HCT116 (cell line): Measurements from ENCODE around the gene C11orf58. TPM values are rescaled to one million over a fixed set of nuclear protein-coding genes. Genes with fewer than 3 reads are reported as not detected.

Experiments used
- ATAC-seq: fragments of 200-7000 bp; cut with Tn5 transposase; 2 replicates; pipeline ENCODE4 v1.9.1; 2020; ENCODE audit warnings: mild to moderate bottlenecking, moderate library complexity
- BruUV-seq: library from RNA; stranded (reverse); fragments of 400-500 nt; replicated peaks from 2 replicates; lab custom pipeline; 2021; lab: Mats Ljungman, UMichigan
- CTCF ChIA-PET: fragments of 300-600 bp; sonication (Branson Sonifier 250); formaldehyde crosslinking; loops from one replicate; lab custom pipeline; 2021; ENCODE audit warnings: antibody characterized with exemption; lab: Charles Lee
- POLR2A ChIA-PET: fragments of 300-600, 350-600 bp; sonication (Branson Sonifier 250); formaldehyde crosslinking; loops from one replicate; lab custom pipeline; 2021; ENCODE audit warnings: antibody characterized with exemption; lab: Charles Lee
- RAD21 ChIA-PET, 2 experiments: fragments of 300-600 bp; sonication (Branson Sonifier 250); formaldehyde crosslinking; loops; one replicate each; lab custom pipeline; 2023; ENCODE audit warnings: low total read pairs in 2 of 2; ENCODE audit not compliant: uncharacterized antibody in 2 of 2, unreplicated experiment in 2 of 2, low non-redundant PET in 1 of 2; lab: Charles Lee
- DNase-seq: peaks from one replicate; pipeline ENCODE4 v3.0.0-alpha.2; 2010; ENCODE audit warnings: low read depth, low spot score
- H2AFZ ChIP-seq: fragments of 200-600 bp; shearing (Covaris generic), sonication (generic); 2 replicates; pipeline ENCODE4 v1.6.1; 2017; ENCODE audit warnings: low read depth, mixed run types, mixed read lengths, antibody characterized with exemption, low read length; ENCODE audit not compliant: poor library complexity, severe bottlenecking
- H3K27ac ChIP-seq: 2 replicates; pipeline ENCODE4 v1.5.1; 2012; ENCODE audit warnings: low read depth, low read length
- H3K27me3 ChIP-seq: fragments of 200-600 bp; sonication (generic); 2 replicates; pipeline ENCODE4 v1.6.1; 2016; ENCODE audit warnings: mixed run types, low read length, mixed read lengths; ENCODE audit not compliant: insufficient read depth
- H3K36me3 ChIP-seq, 2 experiments: fragments of 200-500 bp in 1 of 2; fragments of 200-600 bp in 1 of 2; sonication (Bioruptor generic) in 1 of 2; sonication (generic) in 1 of 2; 2 replicates each; pipeline versions ENCODE4 v1.5.1 to v1.6.1; 2014 to 2016; ENCODE audit warnings: low read length in 2 of 2, inconsistent platforms in 1 of 2, mixed read lengths in 1 of 2, mixed run types in 1 of 2; ENCODE audit not compliant: insufficient read depth in 2 of 2, control insufficient read depth in 1 of 2
- H3K4me1 ChIP-seq, 2 experiments: fragments of 200-600 bp in 1 of 2; sonication (generic) in 1 of 2; 2 replicates each; pipeline versions ENCODE4 v1.5.1 to v1.6.1; 2012 to 2017; ENCODE audit warnings: low read length in 2 of 2, inconsistent platforms in 1 of 2, mild to moderate bottlenecking in 1 of 2, mixed read lengths in 1 of 2, mixed run types in 1 of 2, moderate library complexity in 1 of 2; ENCODE audit not compliant: insufficient read depth in 2 of 2, control insufficient read depth in 1 of 2
- H3K4me2 ChIP-seq: fragments of 200-600 bp; sonication (generic); 2 replicates; pipeline ENCODE4 v1.6.1; 2017; ENCODE audit warnings: mixed run types, low read length, mixed read lengths
- H3K4me3 ChIP-seq, 2 experiments: fragments of 200-600 bp in 1 of 2; sonication (generic) in 1 of 2; replicated peaks in 1 of 2; 2 replicates each; pipeline ENCODE4 v1.5.1; 2011 to 2016; ENCODE audit warnings: low read length in 2 of 2, control low read depth in 1 of 2, low read depth in 1 of 2, mild to moderate bottlenecking in 1 of 2, mixed read lengths in 1 of 2, mixed run types in 1 of 2
- H3K79me2 ChIP-seq: fragments of 200-600 bp; sonication (generic); 2 replicates; pipeline ENCODE4 v1.6.1; 2017; ENCODE audit warnings: mild to moderate bottlenecking, mixed run types, low read length, moderate library complexity, mixed read lengths; ENCODE audit not compliant: insufficient read depth
- H3K9ac ChIP-seq: fragments of 200-600 bp; sonication (generic); 2 replicates; pipeline ENCODE4 v1.6.1; 2016; ENCODE audit warnings: low read length, mixed read lengths
- H3K9me2 ChIP-seq: fragments of 200-600 bp; sonication (generic), shearing (Covaris generic); 2 replicates; pipeline ENCODE4 v1.6.1; 2017; ENCODE audit warnings: mixed run types, mild to moderate bottlenecking, moderate library complexity; ENCODE audit not compliant: insufficient read depth
- H3K9me3 ChIP-seq, 2 experiments: fragments of 200-500 bp in 1 of 2; fragments of 200-600 bp in 1 of 2; sonication (Bioruptor generic) in 1 of 2; sonication (generic) in 1 of 2; 2 replicates each; pipeline ENCODE4 v1.6.1; 2014 to 2017; ENCODE audit warnings: low read length in 2 of 2, mixed read lengths in 2 of 2, inconsistent platforms in 1 of 2, low read depth in 1 of 2, mild to moderate bottlenecking in 1 of 2, mixed run types in 1 of 2, moderate library complexity in 1 of 2; ENCODE audit not compliant: control insufficient read depth in 1 of 2, insufficient read depth in 1 of 2
- H4K20me1 ChIP-seq: fragments of 200-600 bp; sonication (generic), shearing (Covaris generic); 2 replicates; pipeline ENCODE4 v1.6.1; 2017; ENCODE audit warnings: mixed run types, mild to moderate bottlenecking, moderate library complexity; ENCODE audit not compliant: insufficient read depth
- CBX3 ChIP-seq: IDR thresholded peaks from 2 replicates; pipeline ENCODE4 v1.6.1; 2012; ENCODE audit warnings: low read depth
- EZH2phosphoT487 ChIP-seq: fragments of 200-600 bp; IDR thresholded peaks from 2 replicates; pipeline ENCODE4 v1.6.1; 2018; ENCODE audit warnings: antibody characterized with exemption, borderline replicate concordance
- JUND ChIP-seq: IDR thresholded peaks from 2 replicates; pipeline ENCODE4 v1.6.1; 2012
- POLR2A ChIP-seq: IDR thresholded peaks from 2 replicates; pipeline ENCODE4 v1.7.0; 2011; ENCODE audit warnings: borderline replicate concordance; ENCODE audit not compliant: insufficient read depth, insufficient read length; ENCODE audit errors: extremely low read depth
- POLR2AphosphoS5 ChIP-seq: IDR thresholded peaks from 2 replicates; pipeline ENCODE4 v1.6.1; 2011; ENCODE audit warnings: mild to moderate bottlenecking, low read depth, low read length, moderate library complexity
- RAD21 ChIP-seq: IDR thresholded peaks from 2 replicates; pipeline ENCODE4 v1.6.1; 2012; ENCODE audit warnings: low read depth, mild to moderate bottlenecking
- SP1 ChIP-seq: IDR thresholded peaks from 2 replicates; pipeline ENCODE4 v1.6.1; 2012; ENCODE audit warnings: low read depth
- YY1 ChIP-seq: IDR thresholded peaks from 2 replicates; pipeline ENCODE4 v1.6.1; 2011; ENCODE audit warnings: low read length, low read depth, moderate library complexity, mild to moderate bottlenecking; ENCODE audit not compliant: insufficient replicate concordance; ENCODE audit errors: extremely low read depth
- ZBTB33 ChIP-seq: IDR thresholded peaks from 2 replicates; pipeline ENCODE4 v1.6.1; 2011; ENCODE audit warnings: mild to moderate bottlenecking, low read length, moderate library complexity; ENCODE audit not compliant: insufficient replicate concordance; ENCODE audit errors: extremely low read depth
- ZFX ChIP-seq: fragments of 450-650 bp; IDR thresholded peaks from 2 replicates; pipeline ENCODE4 v1.6.1; 2017
- ZNF274 ChIP-seq: fragments of 200-500 bp; sonication (Bioruptor generic); IDR thresholded peaks from 2 replicates; pipeline ENCODE4 v1.6.1; 2014; ENCODE audit warnings: mild to moderate bottlenecking, low read depth, low read length, inconsistent platforms
- intact Hi-C: fragments of 100-400 bp; cut with micrococcal nuclease; formaldehyde crosslinking; loops from 2 replicates; pipeline ENCODE4 v1.10.0; 2022
- total RNA-seq: library from RNA; stranded (reverse); gene quantifications from one replicate; pipeline ENCODE4 v1.2.1, GENCODE V29; 2021; ENCODE audit not compliant: unreplicated experiment
- TF ChIP-seq, protein P1 (sequence below), 3 experiments: fragments of 200-600 bp in 1 of 3; sonication (generic) in 1 of 3; IDR thresholded peaks in 2 of 3; conservative IDR thresholded peaks in 1 of 3; 2 replicates each; pipeline ENCODE4 v1.5.1; 2012 to 2017; ENCODE audit warnings: low read depth in 2 of 3, low read length in 2 of 3, antibody characterized with exemption in 1 of 3, borderline replicate concordance in 1 of 3, control low read depth in 1 of 3, mild to moderate bottlenecking in 1 of 3, mixed read lengths in 1 of 3, mixed run types in 1 of 3, moderate library complexity in 1 of 3; ENCODE audit not compliant: insufficient read depth in 1 of 3
- TF ChIP-seq, protein P2 (sequence below): IDR thresholded peaks from 2 replicates; pipeline ENCODE4 v1.6.1; 2012

C11orf58 gene
- total RNA-seq, 1 experiment from 2014 or later, result 108 TPM

DNA sequence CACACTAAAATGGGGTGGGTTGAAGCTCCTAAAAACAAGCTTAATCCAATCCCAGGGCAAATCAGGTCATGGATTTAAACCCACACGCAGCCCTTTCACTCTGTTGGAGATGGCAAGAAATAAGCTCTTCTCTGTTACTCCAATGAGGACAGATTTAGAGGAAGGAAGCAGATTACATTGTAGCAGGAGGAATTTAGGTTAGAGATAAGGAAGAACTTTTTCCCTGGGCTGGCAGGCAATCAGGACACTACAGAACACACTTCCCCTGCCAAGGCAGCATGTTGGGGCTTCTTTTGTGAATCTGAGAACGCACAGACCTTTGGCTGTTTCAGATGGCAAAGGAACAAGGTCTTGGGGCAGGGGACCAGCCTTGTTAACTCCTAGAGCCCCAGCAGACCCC lies 46.2 kb downstream of the C11orf58 start:
- DNase-seq (no peak), ATAC-seq (no peak)
- Histone ChIP-seq H3K27ac (no peak overlapping the region), H3K9me2 (no peaks in the 10 kb centered on the region), H3K79me2 (no peaks in the 10 kb centered on the region), H3K4me2 (no peak overlapping the region), H3K27me3 (no peaks in the 10 kb centered on the region), H3K9me3 (no peaks in the 10 kb centered on the region), H4K20me1 (no peaks in the 10 kb centered on the region), H3K4me3 (no peak overlapping the region), H3K9ac (no peak overlapping the region), H3K36me3 (no peaks in the 10 kb centered on the region), H2AFZ (no peak overlapping the region), H3K4me1 (peaks cover 34 to 54% of the 10 kb centered on the region in 2 experiments)
- TF ChIP-seq POLR2AphosphoS5 (no peak), CBX3 (no peak), POLR2A (no peak), JUND (no peak), YY1 (no peak), EZH2phosphoT487 (no peak), SP1 (no peak), ZBTB33 (no peak), ZNF274 (no peak), ZFX (no peak), RAD21 (no peak)
- TF ChIP-seq, protein P1, sequence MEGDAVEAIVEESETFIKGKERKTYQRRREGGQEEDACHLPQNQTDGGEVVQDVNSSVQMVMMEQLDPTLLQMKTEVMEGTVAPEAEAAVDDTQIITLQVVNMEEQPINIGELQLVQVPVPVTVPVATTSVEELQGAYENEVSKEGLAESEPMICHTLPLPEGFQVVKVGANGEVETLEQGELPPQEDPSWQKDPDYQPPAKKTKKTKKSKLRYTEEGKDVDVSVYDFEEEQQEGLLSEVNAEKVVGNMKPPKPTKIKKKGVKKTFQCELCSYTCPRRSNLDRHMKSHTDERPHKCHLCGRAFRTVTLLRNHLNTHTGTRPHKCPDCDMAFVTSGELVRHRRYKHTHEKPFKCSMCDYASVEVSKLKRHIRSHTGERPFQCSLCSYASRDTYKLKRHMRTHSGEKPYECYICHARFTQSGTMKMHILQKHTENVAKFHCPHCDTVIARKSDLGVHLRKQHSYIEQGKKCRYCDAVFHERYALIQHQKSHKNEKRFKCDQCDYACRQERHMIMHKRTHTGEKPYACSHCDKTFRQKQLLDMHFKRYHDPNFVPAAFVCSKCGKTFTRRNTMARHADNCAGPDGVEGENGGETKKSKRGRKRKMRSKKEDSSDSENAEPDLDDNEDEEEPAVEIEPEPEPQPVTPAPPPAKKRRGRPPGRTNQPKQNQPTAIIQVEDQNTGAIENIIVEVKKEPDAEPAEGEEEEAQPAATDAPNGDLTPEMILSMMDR (IDR thresholded peaks at IDR 0.05 in 2 of 3, conservative IDR thresholded peaks at IDR 0.05 in 1 of 3; ENCODE audit: borderline replicate concordance in 1 of 3, insufficient read depth in 1 of 3, low read depth in 2 of 3, low read length in 2 of 3), result no peak
- TF ChIP-seq, protein P2, sequence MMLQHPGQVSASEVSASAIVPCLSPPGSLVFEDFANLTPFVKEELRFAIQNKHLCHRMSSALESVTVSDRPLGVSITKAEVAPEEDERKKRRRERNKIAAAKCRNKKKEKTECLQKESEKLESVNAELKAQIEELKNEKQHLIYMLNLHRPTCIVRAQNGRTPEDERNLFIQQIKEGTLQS, result no peak
- ChIA-PET POLR2A (no interaction called here), RAD21 (interaction anchor here in 1 of 2 experiments (0.5 kb wide), 1 partner anchor 279 kb away, joined by 5 read pairs; no protein-coding TSS in a partner anchor), CTCF (interaction anchor here (1.2 to 1.5 kb wide), 3 partner anchors 26 to 815 kb away, joined by 3 to 6 read pairs (median 4); no protein-coding TSS in a partner anchor)
- intact Hi-C loops, result loop anchor here (2.0 to 5.0 kb wide), 2 partner anchors 153 to 278 kb away; no protein-coding TSS in a partner anchor
- no TSS peak for BruUV-seq
